ENCODE results near the gene RANGRF.

Gene RANGRF

DNA sequence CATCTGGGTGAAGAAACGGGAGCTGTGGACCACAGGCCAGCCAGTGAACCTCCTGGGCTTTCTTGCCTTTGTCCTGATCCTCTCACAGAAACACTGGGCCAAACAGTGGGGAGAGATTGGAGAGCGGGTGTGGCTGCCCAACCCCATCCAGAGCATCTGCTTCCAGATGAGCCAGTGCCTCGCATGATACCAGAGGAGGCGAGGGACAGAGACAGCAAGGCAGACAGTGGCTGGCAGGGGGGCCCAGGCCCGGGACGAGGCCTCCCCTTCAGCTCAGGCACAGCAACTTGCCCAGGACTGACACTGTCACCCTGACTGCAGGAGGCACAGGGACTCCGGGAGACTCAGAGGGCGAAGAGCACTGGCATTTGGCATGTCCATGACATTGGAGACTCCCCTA is 33.6 kb downstream of the RANGRF start:
- no peak for DNase-seq (ENCODE audit: low read depth)
- TF ChIP-seq, protein P1, sequence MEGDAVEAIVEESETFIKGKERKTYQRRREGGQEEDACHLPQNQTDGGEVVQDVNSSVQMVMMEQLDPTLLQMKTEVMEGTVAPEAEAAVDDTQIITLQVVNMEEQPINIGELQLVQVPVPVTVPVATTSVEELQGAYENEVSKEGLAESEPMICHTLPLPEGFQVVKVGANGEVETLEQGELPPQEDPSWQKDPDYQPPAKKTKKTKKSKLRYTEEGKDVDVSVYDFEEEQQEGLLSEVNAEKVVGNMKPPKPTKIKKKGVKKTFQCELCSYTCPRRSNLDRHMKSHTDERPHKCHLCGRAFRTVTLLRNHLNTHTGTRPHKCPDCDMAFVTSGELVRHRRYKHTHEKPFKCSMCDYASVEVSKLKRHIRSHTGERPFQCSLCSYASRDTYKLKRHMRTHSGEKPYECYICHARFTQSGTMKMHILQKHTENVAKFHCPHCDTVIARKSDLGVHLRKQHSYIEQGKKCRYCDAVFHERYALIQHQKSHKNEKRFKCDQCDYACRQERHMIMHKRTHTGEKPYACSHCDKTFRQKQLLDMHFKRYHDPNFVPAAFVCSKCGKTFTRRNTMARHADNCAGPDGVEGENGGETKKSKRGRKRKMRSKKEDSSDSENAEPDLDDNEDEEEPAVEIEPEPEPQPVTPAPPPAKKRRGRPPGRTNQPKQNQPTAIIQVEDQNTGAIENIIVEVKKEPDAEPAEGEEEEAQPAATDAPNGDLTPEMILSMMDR (conservative IDR thresholded peaks at IDR 0.05; ENCODE audit: low read depth, low read length), result no peak
- no peak overlapping the region for H3K4me3 ChIP-seq (ENCODE audit: low read depth, low read length)

DNA sequence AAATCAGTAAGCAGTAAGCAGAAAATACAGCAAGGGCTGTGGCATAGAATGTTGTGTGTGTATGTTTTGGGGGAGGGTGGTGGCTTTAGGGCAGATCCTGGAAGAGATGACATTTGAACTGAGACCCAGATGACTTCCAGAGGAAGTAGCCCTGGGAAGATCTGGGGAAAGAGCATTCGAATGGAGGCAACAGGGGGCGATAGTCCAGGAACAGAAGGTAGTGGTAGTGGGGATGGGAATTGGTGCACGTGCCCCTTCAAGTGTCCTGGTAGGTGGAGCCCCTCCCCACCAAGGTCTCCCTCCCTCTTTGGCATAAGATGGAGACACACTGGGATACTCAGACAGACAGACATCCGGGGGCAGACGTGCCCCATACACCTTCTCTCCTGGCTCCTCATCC is 35.7 kb downstream of the RANGRF start:
- TF ChIP-seq, protein P1 (conservative IDR thresholded peaks at IDR 0.05; ENCODE audit: low read depth, low read length), result no peak
- no peak for DNase-seq (ENCODE audit: low read depth)
- no peak overlapping the region for H3K4me3 ChIP-seq (ENCODE audit: low read depth, low read length)

DNA sequence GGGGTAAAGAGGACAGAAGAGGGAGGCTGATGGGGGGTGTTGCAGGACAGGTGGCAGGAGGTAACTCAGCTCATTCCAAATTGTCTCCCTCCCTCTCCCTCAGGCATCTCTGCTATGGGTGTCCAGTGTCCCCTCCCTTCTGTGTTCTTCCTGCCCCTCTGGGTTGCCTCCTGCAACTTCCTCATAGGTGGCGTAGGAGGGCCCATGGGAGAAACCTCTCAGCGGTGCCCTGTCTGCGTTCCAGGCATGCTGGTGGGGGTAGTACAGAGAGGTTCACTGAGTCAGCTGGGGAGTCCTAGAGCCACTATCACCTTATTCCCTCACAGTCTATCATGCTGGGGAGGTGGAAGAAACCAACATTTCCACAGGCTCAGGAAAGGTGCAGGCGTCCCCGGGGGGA is 36.5 kb downstream of the RANGRF start:
- DNase-seq (ENCODE audit: low read depth), result no peak
- TF ChIP-seq, protein P1 (conservative IDR thresholded peaks at IDR 0.05; ENCODE audit: low read depth, low read length), result no peak
- no peak overlapping the region for H3K4me3 ChIP-seq (ENCODE audit: low read depth, low read length)

DNA sequence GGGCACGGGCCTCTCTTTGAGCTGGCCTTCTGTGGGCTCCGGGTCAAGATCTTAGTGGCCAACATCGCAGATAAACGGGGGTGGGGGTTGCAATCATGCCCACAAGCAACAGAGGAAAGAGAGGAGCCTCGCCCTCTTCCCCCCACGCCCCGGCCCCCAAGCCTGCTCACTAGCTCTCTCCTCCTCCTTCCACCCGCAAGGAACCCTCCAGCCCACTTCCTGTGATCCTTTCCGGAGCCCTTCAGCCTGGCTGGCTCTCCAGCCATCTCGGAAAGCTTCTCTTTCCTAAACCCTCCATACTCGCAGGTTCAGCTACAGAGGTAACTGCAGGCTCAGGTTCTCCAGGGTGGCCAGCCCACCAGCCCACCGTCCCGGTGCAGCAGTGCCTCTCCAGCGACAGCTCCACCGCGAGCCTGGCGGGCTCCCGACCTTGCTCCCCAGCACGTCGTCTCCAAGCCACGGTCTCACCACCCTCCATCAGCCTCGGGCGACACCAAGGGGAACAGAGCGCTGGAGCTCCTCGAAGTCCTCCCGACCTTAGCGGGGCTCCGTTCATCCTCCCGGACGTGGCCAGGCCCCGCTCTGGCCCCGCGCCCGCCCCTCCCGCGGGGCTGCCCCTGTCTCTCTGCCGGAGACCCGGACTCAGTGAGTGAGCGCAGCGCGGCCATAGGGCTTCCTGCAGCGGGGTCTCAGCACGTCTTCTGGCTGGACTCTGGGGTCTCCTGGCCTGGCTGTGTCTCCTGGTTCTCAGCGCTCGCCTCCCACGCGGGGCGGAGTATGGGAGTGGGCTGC is 38.2 kb downstream of the RANGRF start:
- H3K4me3 ChIP-seq (ENCODE audit: low read depth, low read length), result peak overlapping the region; percentile 56
- TF ChIP-seq, protein P1 (conservative IDR thresholded peaks at IDR 0.05; ENCODE audit: low read depth, low read length), result no peak
- DNase-seq (ENCODE audit: low read depth), result peak; percentile 26

DNA sequence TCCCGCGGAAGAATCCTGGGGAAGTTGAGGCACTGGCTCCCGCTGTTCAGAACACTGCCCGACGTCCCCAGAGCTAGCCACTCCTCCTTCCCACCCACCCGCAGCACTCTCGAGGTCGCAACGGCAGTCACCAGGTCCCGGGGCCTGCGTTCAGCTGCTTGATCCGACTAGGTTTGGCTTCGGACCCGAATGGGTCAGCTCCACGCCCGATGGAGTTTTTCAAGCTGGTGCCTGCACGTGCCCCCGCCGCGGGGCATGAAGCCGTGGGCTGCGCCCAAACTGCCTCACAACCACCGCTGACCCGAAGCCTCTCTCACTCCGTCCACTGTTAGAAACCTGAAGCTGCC is 38.8 kb downstream of the RANGRF start:
- peak overlapping the region; percentile 56 for H3K4me3 ChIP-seq (ENCODE audit: low read depth, low read length)
- DNase-seq (ENCODE audit: low read depth), result no peak
- TF ChIP-seq, protein P1 (conservative IDR thresholded peaks at IDR 0.05; ENCODE audit: low read depth, low read length), result no peak

DNA sequence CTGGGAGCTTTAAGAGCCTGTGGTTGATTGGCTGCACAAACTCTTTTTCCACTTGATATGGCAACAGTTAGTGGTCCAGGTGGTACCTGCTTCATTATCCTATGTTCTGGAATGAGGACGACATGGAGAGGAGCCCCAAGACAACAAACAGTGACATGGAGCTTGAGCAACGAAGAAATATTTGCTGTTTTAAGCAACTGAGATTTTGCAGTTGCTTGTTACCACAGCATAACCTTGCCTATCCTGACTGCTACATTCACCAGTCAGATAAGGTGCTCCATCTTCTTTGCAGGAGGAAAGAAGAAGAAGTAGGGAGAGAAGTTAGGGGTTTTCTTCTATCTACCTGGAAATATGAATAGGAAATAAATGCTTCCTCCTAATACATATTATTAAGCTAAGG is 43.7 kb downstream of the RANGRF start:
- no peak overlapping the region for H3K4me3 ChIP-seq (ENCODE audit: low read depth, low read length)
- TF ChIP-seq, protein P1 (conservative IDR thresholded peaks at IDR 0.05; ENCODE audit: low read depth, low read length), result no peak
- DNase-seq (ENCODE audit: low read depth), result no peak

DNA sequence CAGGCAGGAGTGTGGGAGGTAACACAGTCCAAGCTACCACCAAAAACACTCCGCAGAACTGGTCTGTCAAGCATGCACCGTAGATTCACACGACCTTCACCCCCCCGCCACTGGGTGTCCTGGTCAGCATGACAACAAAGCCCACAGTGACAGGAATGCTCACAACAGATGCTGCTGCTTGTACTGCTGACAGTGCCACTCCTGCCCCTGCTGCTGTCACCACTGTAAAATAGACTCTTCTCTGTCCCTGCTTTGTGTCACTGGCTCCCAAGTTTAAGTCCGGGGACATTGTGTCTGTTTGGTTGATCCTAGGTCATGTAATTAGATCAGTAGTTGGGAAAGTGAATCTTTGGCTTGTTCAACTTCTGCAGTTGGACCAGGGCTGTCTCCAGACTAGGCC is 44.2 kb downstream of the RANGRF start:
- TF ChIP-seq, protein P1 (conservative IDR thresholded peaks at IDR 0.05; ENCODE audit: low read depth, low read length), result no peak
- no peak for DNase-seq (ENCODE audit: low read depth)
- no peak overlapping the region for H3K4me3 ChIP-seq (ENCODE audit: low read depth, low read length)
